ENCODE measurements around the gene PHYKPL.

The PHYKPL gene

GRCh38 chr5:178221853-178222252, 10.7 kb downstream of the PHYKPL start:
- no peak for DNase-seq

- no peak for DNase-seq
These were observed 11.3 kb downstream of the PHYKPL start for GRCh38 chr5:178221282-178221681.

- DNase-seq: no peak
These were observed 13.8 kb downstream of the PHYKPL start for GRCh38 chr5:178218827-178219226.

GRCh38 chr5:178218237-178218776, 14.3 kb downstream of the PHYKPL start:
- no peak for DNase-seq

GRCh38 chr5:178216779-178217178, 15.8 kb downstream of the PHYKPL start:
- no peak for DNase-seq

GRCh38 chr5:178216088-178216534, 16.5 kb downstream of the PHYKPL start:
- no peak for DNase-seq

GRCh38 chr5:178215280-178216002, 17.2 kb downstream of the PHYKPL start:
- no peak for DNase-seq

GRCh38 chr5:178214160-178214803, 18.3 kb downstream of the PHYKPL start:
- DNase-seq: no peak

- DNase-seq: no peak
These were observed 18.9 kb downstream of the PHYKPL start for GRCh38 chr5:178213748-178214151.

GRCh38 chr5:178213003-178213461, 19.6 kb downstream of the PHYKPL start:
- no peak for DNase-seq

GRCh38 chr5:178212241-178213002, 20.2 kb downstream of the PHYKPL start:
- DNase-seq: no peak

GRCh38 chr5:178211095-178212048, 21.2 kb downstream of the PHYKPL start:
- no peak for DNase-seq

GRCh38 chr5:178210686-178211085, 21.9 kb downstream of the PHYKPL start:
- no peak for DNase-seq

- no peak for DNase-seq
These were observed 22.5 kb downstream of the PHYKPL start for GRCh38 chr5:178210073-178210535.

- no peak for DNase-seq
These were observed 23.1 kb downstream of the PHYKPL start for GRCh38 chr5:178209334-178210072.

- DNase-seq: no peak
These were observed 23.9 kb downstream of the PHYKPL start for GRCh38 chr5:178208540-178209227.

- DNase-seq: no peak
These were observed 24.7 kb downstream of the PHYKPL start for GRCh38 chr5:178207917-178208280.

- no peak for DNase-seq
These were observed 25.3 kb downstream of the PHYKPL start for GRCh38 chr5:178207183-178207916.

GRCh38 chr5:178206166-178207101, 26.2 kb downstream of the PHYKPL start:
- no peak for DNase-seq

All from activated CD4-positive, alpha-beta T cell treated with anti-CD3 and anti-CD28 coated beads for 48 hours (primary cell).